Hematopoietic multipotent progenitor cell treated with erythropoietin and hydrocortisone succinate and interleukin-3 and kit ligand, for 15 days (in vitro differentiated cells): ENCODE data around the gene RYR1.
"Not testable (repeated sequence)": the region's sequence is repeated elsewhere in the genome, so short reads cannot be mapped to it uniquely, and the experiment has no call there.

Source experiments
- DNase-seq: peaks from one replicate; pipeline ENCODE4 v3.0.0-alpha.2; 2015; ENCODE audit warnings: low spot score

RYR1 gene

DNA sequence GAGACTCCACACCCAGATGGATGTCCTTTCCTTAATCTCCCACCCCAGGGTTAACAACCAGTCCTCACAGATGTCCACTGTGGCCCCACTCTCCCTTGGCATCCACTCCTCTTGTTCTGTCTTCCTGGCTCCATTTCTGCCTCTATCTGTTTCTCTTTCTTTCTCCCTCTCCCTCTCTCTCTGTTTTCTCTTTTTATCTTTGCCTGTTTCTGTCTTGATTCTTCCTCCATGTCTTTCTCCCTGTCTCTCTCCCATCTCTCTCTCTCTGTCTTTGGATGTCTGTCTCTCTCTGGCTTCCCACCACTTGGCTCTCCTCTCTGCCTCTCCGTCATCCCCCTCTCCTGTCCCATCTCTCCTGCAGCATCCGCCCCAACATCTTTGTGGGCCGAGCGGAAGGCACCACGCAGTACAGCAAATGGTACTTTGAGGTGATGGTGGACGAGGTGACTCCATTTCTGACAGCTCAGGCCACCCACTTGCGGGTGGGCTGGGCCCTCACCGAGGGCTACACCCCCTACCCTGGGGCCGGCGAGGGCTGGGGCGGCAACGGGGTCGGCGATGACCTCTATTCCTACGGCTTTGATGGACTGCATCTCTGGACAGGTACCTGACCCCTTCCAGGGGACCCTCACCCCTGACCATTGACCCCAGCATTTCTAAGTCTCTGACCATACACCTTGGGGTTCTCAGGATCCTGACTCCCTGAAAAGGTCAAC, 24.4 kb downstream of the RYR1 start:
- DNase-seq, result no peak

DNA sequence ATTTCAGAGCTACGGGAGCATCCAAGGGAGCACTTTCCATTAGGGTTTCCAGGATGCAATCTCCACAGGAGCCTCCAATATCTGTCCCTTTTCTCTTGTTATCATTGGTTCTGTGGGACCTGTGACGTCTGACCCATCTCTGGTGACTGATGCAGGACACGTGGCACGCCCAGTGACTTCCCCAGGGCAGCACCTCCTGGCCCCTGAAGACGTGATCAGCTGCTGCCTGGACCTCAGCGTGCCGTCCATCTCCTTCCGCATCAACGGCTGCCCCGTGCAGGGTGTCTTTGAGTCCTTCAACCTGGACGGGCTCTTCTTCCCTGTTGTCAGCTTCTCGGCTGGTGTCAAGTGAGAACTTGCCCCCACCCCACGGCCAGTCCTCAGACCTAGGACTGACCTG, 25.5 kb downstream of the RYR1 start:
- no peak for DNase-seq

DNA sequence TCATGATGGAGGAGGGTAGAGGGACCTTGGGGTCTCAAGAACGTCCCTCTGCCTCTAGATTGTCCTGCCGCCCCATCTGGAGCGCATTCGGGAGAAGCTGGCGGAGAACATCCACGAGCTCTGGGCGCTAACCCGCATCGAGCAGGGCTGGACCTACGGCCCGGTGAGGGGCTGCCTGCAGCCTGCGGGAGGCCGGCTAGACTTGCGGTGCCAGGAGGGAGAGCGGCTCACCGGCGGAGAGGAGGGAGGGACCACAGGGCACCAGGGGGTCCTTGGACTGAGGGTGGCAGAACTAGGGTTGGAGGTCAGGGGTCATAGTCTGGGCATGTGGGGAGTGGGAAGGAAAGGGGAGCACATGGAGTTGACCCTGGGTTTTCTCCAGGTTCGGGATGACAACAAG, 29.9 kb downstream of the RYR1 start:
- DNase-seq, result no peak

DNA sequence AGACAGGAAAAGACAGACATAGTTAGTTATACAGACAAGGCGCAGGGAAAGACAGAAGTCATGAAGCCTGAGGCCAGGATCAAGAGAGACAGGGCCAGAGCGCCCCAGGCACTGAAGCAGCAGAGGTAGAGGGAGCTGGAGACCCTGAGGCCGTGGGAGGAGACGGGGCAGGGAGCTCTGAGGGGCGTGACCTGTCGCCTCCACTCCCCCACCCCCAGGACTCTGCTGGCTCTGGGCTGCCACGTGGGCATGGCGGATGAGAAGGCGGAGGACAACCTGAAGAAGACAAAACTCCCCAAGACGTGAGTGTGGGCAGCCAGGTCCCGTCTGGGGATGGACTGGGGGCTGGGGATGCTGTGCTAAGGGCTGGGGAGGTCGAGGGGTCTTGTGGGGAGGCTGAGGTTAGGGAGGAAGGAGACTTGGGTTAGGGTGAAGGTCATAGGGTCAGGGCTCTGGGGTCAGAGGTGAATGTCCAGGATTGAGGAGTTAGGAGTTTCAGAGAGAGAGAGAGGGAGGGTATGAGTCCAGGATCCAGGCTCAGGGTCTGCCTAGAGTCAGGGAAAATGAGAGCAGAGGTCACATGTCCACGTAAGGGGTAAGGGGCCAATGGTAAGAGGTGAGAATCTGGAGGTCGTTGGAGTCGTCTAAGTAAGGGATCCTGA, 31.1 kb downstream of the RYR1 start:
- no peak for DNase-seq

DNA sequence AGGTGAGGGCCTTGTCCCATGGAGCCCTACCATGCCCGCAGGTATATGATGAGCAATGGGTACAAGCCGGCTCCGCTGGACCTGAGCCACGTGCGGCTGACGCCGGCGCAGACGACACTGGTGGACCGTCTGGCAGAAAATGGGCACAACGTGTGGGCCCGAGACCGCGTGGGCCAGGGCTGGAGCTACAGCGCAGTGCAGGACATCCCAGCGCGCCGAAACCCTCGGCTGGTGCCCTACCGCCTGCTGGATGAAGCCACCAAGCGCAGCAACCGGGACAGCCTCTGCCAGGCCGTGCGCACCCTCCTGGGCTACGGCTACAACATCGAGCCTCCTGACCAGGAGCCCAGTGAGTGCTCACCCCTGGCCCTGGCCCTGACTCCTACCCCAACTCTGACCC, 32.6 kb downstream of the RYR1 start:
- no peak for DNase-seq

DNA sequence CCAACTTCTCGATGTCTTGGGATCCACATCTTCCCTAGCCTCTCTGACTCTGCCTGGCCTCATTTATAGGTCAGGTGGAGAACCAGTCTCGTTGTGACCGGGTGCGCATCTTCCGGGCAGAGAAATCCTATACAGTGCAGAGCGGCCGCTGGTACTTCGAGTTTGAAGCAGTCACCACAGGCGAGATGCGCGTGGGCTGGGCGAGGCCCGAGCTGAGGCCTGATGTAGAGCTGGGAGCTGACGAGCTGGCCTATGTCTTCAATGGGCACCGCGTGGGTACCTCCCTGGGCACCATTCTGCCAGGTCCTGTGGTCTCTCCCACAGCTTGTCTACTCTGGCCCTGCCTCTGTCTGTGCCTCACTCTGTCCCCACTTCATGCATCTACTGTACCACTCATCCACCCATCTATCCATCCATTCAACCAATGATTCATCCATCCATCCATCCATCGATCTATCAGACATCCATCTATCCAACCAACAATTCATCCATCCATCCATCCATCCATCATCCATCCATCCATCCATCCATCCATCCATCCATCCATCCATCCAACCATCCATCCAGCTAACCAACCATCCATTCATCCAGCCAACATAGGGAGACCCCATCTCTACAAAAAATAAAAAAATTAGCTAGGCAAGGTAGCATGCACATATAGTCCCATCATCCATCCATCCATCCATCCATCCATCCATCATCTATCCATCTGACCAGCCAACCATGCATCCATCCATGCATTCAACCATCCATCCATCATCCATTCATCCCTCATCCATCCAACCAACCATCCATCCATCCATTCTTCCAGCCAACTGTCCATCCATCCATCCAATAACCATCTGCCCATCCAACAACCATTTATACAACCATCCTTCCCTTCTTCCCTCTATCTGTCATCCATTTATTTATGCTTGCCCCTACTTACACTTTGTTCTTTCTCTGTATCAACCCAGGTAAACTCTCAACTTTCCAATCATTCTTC, 34.3 kb downstream of the RYR1 start:
- DNase-seq, result no peak

DNA sequence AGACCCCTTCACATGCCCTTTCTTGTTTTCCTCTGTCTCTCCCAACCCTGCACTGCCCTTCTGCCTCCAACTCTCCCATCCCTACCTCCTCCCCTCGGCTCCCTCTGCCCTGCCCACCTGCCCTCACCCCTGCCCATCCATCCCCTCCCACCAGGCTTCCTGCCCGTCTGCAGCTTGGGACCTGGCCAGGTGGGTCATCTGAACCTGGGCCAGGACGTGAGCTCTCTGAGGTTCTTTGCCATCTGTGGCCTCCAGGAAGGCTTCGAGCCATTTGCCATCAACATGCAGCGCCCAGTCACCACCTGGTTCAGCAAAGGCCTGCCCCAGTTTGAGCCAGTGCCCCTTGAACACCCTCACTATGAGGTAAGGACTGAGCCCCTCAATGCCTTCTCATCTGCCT, 35.7 kb downstream of the RYR1 start:
- DNase-seq, result no peak

DNA sequence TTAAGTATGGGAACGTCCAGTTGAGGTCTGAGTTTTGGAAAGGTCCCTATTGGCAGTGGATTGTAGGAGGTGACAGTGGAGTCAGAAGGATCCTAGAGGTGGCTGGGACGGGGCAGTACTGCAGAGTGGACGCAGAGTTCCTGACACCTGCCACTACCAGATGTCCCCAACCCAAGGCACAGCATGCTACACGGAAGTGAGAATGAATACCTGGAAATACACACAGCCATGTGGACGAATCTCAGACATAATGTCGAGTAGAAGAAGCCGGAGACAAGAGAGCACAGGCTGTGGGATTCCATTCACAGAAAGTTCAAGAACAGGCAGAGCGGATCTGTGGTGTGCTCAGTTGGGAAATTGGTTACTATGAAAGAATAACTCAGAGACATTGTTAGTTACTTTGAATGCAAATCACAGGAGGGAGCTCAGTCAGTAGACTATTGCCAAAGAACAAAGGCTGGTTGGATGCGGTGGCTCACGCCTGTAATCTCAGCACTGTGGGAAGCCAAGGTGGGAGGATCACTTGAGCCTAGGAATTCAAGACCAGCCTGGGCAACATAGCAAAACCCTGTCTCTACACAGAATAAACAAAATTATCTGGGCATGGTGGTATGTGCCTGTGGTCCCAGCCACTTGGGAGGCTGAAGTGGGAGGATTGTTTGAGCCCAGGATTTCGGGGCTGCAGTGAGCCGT, 37.4 kb downstream of the RYR1 start:
- no peak for DNase-seq

DNA sequence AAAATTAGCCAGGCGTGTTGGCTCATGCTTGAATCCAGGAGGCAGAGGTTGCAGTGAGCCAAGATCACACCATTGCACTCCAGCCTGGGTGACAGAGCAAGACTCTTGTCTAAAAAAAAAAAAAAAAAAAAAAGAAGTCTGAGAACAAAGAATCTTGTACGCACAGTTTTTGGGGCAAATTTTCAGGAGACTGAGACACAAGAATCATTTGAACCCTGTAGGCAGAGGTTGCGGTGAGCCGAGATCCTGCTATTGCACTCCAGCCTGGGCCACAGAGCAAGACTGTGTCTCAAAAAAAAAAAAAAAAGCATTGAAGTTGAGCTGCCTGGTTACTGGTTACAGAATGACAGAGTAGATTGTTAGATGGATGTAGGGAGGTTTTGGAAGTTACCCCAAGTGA, 39.2 kb downstream of the RYR1 start:
- DNase-seq, result not testable (repeated sequence)

DNA sequence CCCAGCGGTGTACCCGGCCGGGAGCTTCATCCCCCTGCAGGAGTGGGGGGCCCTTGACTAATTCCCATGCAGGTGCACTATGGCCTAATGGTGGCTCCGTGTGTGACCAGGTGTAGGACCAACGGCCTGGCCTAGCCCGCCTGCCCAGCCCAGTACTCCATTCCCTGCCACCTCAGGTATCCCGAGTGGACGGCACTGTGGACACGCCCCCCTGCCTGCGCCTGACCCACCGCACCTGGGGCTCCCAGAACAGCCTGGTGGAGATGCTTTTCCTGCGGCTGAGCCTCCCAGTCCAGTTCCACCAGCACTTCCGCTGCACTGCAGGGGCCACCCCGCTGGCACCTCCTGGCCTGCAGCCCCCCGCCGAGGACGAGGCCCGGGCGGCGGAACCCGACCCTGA, 39.7 kb downstream of the RYR1 start:
- no peak for DNase-seq

DNA sequence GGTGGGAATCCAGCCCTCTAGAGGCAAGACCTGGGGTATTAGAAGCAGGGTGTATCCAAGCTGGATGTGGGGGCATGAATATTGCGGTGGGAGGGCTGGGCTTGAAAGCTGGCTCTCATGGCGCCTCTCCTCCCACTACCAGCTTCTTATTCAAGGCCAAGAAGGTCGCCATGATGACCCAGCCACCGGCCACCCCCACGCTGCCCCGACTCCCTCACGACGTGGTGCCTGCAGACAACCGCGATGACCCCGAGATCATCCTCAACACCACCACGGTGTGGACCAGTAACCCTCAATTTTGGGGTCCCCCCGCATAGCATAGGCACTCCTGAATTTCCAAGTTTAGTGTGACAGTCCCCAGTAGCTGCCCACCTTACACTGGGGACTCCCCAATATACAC, 41.7 kb downstream of the RYR1 start:
- DNase-seq, result no peak

DNA sequence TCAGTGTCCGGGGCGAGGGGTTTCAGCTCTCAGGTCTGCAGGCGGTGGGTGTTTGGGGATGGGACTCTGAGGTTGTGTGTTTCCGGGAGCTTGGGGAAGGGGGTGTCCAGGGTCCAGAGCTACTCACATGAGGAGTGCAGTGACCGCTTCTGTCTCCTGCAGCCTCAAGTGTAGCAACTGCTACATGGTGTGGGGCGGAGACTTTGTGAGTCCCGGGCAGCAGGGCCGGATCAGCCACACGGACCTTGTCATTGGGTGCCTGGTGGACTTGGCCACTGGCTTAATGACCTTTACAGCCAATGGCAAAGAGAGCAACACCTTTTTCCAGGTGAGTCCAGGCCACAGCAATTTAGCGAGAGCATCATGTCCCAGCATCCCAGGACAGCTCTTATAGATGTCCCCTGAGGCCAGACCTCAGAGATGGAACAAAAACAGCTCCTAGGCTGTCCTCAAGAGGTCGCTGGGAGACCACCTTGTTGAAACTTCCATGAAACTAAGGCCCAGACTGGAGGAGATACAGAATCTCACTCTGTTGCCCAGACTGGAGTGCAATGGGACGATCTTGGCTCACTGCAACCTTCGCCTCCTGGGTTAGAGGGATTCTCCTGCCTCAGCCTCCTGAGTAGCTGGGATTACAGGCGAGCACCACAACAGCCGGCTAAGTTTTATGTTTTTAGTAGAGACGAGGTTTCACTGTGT, 44.9 kb downstream of the RYR1 start:
- DNase-seq, result no peak

DNA sequence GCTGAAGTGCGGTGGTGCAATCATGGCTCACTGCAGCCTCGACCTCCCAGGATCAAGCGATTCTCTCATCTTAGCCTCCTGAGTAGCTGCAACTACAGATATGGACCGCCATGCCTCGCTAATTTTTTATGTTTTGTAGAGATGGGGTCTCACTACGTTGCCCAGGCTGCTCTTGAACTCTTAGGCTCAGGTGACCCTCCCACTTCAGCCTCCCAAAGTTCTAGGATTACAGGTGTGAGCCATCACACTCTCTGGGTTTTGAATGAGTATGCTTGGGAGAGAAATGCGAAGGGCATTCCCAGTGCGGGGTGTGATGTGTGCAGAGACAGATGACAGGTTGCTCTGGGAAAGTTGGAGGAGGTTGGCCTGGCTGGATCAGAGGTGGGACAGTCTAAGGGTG, 49.0 kb downstream of the RYR1 start:
- no peak for DNase-seq

DNA sequence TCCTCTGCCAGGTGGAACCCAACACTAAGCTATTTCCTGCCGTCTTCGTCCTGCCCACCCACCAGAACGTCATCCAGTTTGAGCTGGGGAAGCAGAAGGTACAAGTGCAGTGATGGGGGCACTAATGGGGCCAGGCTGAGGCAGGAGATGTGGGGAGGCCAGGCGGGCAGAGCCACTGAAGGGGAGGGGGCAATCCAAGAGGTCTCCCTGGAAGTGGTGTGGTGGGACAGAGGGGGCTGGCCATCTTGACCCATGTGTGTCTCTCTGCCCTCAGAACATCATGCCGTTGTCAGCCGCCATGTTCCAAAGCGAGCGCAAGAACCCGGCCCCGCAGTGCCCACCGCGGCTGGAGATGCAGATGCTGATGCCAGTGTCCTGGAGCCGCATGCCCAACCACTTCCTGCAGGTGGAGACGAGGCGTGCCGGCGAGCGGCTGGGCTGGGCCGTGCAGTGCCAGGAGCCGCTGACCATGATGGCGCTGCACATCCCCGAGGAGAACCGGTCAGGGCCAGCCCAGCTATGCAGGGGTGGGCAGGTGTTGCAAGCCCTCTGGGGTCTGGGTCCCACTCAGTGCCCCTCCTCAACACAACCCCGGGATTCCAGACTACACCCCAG, 49.6 kb downstream of the RYR1 start:
- DNase-seq, result no peak

DNA sequence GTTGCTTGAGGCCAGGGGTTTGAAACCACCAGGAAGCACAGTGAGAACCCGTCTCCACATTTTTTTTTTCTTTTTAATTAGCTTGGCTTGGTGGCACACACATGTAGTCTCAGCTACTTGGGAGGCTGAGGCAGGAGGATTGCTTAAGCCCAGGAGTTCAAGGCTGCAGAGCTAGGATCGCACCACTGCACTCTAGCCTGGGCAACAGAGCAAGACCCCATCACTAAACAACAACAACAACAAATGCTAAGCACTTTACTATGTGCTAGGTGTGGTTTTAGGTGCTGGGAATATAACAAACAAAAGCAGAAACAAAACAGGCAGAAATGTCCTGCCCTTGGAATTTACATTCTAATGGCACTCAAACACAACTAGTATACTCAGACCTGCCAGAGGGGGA, 51.3 kb downstream of the RYR1 start:
- DNase-seq, result no peak

DNA sequence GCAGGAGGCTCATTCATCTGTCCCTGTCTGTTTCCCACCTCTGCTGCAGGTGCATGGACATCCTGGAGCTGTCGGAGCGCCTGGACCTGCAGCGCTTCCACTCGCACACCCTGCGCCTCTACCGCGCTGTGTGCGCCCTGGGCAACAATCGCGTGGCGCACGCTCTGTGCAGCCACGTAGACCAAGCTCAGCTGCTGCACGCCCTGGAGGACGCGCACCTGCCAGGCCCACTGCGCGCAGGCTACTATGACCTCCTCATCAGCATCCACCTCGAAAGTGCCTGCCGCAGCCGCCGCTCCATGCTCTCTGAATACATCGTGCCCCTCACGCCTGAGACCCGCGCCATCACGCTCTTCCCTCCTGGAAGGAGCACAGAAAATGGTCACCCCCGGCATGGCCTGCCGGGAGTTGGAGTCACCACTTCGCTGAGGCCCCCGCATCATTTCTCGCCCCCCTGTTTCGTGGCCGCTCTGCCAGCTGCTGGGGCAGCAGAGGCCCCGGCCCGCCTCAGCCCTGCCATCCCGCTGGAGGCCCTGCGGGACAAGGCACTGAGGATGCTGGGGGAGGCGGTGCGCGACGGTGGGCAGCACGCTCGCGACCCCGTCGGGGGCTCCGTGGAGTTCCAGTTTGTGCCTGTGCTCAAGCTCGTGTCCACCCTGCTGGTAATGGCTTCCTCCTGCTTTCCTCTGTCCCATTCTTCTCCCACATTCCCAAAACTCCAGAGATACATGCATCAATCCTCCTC, 52.2 kb downstream of the RYR1 start:
- no peak for DNase-seq

DNA sequence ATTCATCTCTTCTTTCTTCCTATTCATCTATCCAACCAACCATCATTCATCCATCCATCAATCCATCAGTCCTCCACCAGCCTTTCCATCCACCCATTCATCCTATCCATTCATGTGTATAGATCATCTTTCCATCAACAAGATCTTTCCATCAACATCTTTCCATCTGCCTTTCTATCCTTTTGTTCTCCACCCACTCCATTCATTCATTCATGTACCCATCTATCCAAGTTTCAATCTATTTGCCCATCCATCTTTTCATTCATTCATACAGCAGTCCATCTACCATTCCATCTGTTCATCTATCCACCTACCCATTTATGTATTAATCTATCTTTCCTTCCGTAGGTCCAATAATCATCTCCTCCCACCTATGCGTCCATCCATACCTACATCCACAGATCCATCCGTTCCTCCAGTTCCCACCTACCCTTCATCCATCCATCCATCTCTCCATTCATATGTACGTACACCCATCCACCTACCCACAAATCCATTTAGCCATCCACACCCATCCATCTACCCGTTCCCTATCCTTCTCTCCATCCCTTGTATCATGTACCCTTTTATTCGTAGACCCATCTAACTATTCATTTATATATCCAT, 53.3 kb downstream of the RYR1 start:
- DNase-seq, result no peak

DNA sequence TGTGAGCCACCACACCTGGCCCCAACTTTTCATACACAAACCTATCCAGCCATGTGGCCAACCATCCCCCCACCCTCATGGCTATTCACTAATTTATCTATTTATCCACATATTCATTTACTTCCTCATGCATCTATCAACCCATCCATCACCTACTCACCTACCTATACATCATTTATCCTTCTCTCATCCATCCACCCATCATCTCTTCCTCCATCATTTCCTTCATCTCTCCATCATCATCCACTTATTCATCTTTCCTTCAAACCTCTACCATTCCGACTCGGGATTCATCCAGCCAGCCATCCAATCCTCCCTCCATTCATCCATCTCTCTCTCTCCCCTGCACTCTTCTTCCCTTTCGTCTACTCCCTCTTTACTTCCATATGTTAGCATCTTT, 54.6 kb downstream of the RYR1 start:
- no peak for DNase-seq

DNA sequence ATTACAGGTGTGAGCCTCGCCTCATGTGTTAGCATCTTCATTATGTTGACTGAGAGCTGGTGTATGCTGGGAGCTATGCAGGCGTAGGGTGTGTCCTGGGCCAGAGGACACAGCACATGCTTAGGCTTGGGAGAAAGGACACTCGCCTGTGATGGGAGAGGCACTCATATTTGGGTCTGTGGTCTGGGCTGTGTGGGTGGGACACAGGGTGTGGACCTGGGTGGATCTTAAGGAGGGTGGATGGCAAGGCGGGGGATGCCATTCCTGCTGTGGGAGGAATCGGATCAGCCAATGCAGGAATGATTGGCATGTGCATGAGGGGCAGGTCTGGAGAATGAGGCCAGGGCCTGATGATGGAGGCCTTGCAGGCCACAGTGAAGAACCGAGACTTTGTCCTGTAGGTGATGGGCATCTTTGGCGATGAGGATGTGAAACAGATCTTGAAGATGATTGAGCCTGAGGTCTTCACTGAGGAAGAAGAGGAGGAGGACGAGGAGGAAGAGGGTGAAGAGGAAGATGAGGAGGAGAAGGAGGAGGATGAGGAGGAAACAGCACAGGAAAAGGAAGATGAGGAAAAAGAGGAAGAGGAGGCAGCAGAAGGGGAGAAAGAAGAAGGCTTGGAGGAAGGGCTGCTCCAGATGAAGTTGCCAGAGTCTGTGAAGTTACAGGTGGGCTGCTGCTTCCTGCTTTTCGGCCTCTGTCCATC, 55.4 kb downstream of the RYR1 start:
- no peak for DNase-seq
